GM23248 (cell line): ENCODE measurements around the gene ORMDL3. TPM values are rescaled to one million over a fixed set of nuclear protein-coding genes. Genes with fewer than 3 reads are reported as not detected.

Source experiments
- DNase-seq: peaks from one replicate; pipeline ENCODE4 v3.0.0-alpha.2; 2015
- H2AFZ ChIP-seq: fragments of 200-600 bp; sonication (generic); 2 replicates; pipeline ENCODE4 v1.6.1; 2016; ENCODE audit warnings: antibody characterized with exemption
- H3F3A ChIP-seq: fragments of 200-600 bp; sonication (generic); 2 replicates; pipeline ENCODE4 v1.6.1; 2016; ENCODE audit warnings: mild to moderate bottlenecking, antibody characterized with exemption, mixed run types; ENCODE audit not compliant: insufficient read depth
- H3K27ac ChIP-seq: fragments of 200-600 bp; sonication (generic); 2 replicates; pipeline ENCODE4 v1.5.1; 2016; ENCODE audit warnings: mild to moderate bottlenecking
- H3K27me3 ChIP-seq: fragments of 200-600 bp; sonication (generic); replicated peaks from 2 replicates; pipeline ENCODE4 v1.6.1; 2016; ENCODE audit warnings: mild to moderate bottlenecking; ENCODE audit not compliant: insufficient read depth
- H3K36me3 ChIP-seq: fragments of 200-600 bp; sonication (generic); 2 replicates; pipeline ENCODE4 v1.6.1; 2016; ENCODE audit warnings: low read depth, mild to moderate bottlenecking
- H3K4me1 ChIP-seq: fragments of 200-600 bp; sonication (generic); 2 replicates; pipeline ENCODE4 v1.6.1; 2016; ENCODE audit warnings: mild to moderate bottlenecking; ENCODE audit not compliant: insufficient read depth
- H3K4me2 ChIP-seq: fragments of 200-600 bp; sonication (generic); one replicate; pipeline ENCODE4 v1.6.1; 2016; ENCODE audit warnings: mild to moderate bottlenecking; ENCODE audit not compliant: unreplicated experiment
- H3K4me3 ChIP-seq: fragments of 200-600 bp; sonication (generic); 2 replicates; pipeline ENCODE4 v1.5.1; 2016; ENCODE audit warnings: mild to moderate bottlenecking
- H3K79me2 ChIP-seq: fragments of 200-600 bp; sonication (generic); 2 replicates; pipeline ENCODE4 v1.6.1; 2016; ENCODE audit warnings: mild to moderate bottlenecking; ENCODE audit not compliant: insufficient read depth
- H3K9ac ChIP-seq: fragments of 200-600 bp; sonication (generic); 2 replicates; pipeline ENCODE4 v1.6.1; 2016; ENCODE audit warnings: mild to moderate bottlenecking
- H3K9me2 ChIP-seq: fragments of 200-600 bp; sonication (generic); 2 replicates; pipeline ENCODE4 v1.6.1; 2016; ENCODE audit warnings: mixed run types, mild to moderate bottlenecking, moderate library complexity; ENCODE audit not compliant: insufficient read depth
- H3K9me3 ChIP-seq: fragments of 200-600 bp; sonication (generic); one replicate; pipeline ENCODE4 v1.6.1; 2017; ENCODE audit warnings: low read depth
- H4K20me1 ChIP-seq: fragments of 200-600 bp; sonication (generic); 2 replicates; pipeline ENCODE4 v1.6.0; 2016; ENCODE audit not compliant: insufficient read depth
- EZH2 ChIP-seq: fragments of 200-600 bp; sonication (generic); IDR thresholded peaks from 2 replicates; pipeline ENCODE4 v1.6.1; 2018; ENCODE audit warnings: antibody characterized with exemption, mild to moderate bottlenecking; ENCODE audit not compliant: insufficient read depth, poor library complexity, severe bottlenecking
- EZH2phosphoT487 ChIP-seq: fragments of 200-600 bp; sonication (generic); IDR thresholded peaks from 2 replicates; pipeline ENCODE4 v1.6.1; 2018; ENCODE audit warnings: antibody characterized with exemption, moderate library complexity, mild to moderate bottlenecking, low read depth; ENCODE audit not compliant: insufficient read depth
- WGBS, 2 experiments: methylation state at CpG; one replicate each; pipeline ENCODE4 v1.1.6; 2015 to 2017; ENCODE audit warnings: low lambda C conversion rate in 2 of 2, low coverage in 1 of 2; ENCODE audit errors: missing lambda C conversion rate in 2 of 2; 5-methylcytosine and 5-hydroxymethylcytosine counted together
- in situ Hi-C: fragments of 300-500 bp; cut with MboI; formaldehyde crosslinking; loops from 2 replicates; pipeline ENCODE4 v1.15.0; 2020
- polyA plus RNA-seq: library from polyadenylated mRNA; unstranded; fragments of >200 nt; fragmentation: Nextera tagmentation; extraction: Ambion mirVana; gene quantifications from 2 replicates; pipeline ENCODE4 v1.2.1, GENCODE V29; 2016
- total RNA-seq: library from RNA; depleted of rRNA; stranded (reverse); fragments of >200 nt; shearing (Covaris generic); gene quantifications from 2 replicates; pipeline ENCODE4 v1.2.3, GENCODE V29; 2014

ORMDL3 gene
- total and polyA plus RNA-seq, 2 experiments from 2014 or later, result 12.0 to 60.4 TPM

- Histone ChIP-seq H3K27ac (no peak overlapping the region), H3K36me3 (no peaks in the 10 kb centered on the region), H3K4me2 (peak overlapping the region; percentile 75), H3K27me3 (no peaks in the 10 kb centered on the region), H3K4me3 (peak overlapping the region; percentile 59), H3K9me2 (no peaks in the 10 kb centered on the region), H3K4me1 (no peaks in the 10 kb centered on the region; the same call in 1 of the 2 replicates), H3F3A (peaks cover 9% of the 10 kb centered on the region; the same call in 1 of the 2 replicates), H3K9ac (peak overlapping the region; percentile 67), H4K20me1 (no peaks in the 10 kb centered on the region), H3K79me2 (no peaks in the 10 kb centered on the region), H2AFZ (peak overlapping the region; percentile 97), H3K9me3 (no peaks in the 10 kb centered on the region)
- TF ChIP-seq EZH2 (no peak), EZH2phosphoT487 (no peak)
- no peak for DNase-seq
- 27 to 31% methylated on average over 9 of the region's 9 CpGs for WGBS, 2 experiments
- in situ Hi-C loops, result no loop called here
These were observed 26.1 kb upstream of the ORMDL3 start for GRCh38 chr17:39953471-39953888.

DNA sequence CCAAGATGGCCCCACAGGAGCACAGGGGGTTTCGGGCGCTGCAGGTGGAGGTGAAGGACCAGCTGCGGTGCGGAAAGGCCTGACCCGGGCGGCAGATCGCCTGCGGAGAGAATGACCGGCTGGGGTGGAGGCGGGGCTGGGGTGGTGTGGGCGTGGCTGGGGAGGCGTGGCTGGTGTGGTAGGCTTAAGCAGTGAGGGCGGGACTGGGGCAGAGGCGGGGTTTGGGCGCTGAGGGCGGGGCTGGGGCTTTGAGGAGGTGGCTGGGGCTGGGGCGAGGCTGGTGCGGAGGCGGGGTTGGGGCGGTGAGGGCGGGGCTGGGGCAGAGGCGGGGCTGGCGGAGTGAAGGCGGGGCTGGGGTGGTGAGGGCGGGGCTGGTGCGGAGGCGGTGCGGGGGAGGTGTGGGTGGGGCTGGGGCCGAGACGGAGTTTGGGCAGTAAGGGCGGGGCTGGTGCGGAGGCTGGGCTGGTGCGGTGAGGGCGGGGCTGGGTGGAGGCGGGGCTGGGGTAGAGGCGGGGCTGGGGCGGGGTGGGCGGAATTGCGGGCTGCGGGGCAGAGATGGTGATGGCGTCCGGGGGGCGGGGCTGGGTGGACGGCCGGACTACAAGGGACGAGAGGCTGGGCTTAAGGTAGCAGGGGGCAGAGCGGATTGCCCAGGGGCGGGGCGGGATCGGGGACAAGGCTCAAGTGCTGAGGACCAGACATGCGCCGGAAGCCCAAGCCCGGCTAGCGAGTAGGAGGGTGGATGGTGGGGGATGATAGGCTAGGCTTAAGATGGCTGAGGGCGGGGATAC lies 25.5 kb upstream of the ORMDL3 start:
- Histone ChIP-seq H3K27me3 (no peaks in the 10 kb centered on the region), H3K9me3 (no peaks in the 10 kb centered on the region), H4K20me1 (no peaks in the 10 kb centered on the region), H3F3A (peaks cover 9% of the 10 kb centered on the region; the same call in 1 of the 2 replicates), H3K9ac (peak overlapping the region; percentile 67), H3K4me3 (peak overlapping the region; percentile 69), H3K27ac (no peak overlapping the region), H3K36me3 (no peaks in the 10 kb centered on the region), H3K9me2 (no peaks in the 10 kb centered on the region), H3K79me2 (no peaks in the 10 kb centered on the region), H2AFZ (peak overlapping the region; percentile 97), H3K4me1 (no peaks in the 10 kb centered on the region; the same call in 1 of the 2 replicates), H3K4me2 (peak overlapping the region; percentile 75)
- WGBS, 2 experiments, result 1 to 2% methylated on average over 10 to 55 of the region's 55 CpGs
- in situ Hi-C loops, result no loop called here
- TF ChIP-seq EZH2, result no peak
- no peak for TF ChIP-seq EZH2phosphoT487
- peak; percentile 96 for DNase-seq

DNA sequence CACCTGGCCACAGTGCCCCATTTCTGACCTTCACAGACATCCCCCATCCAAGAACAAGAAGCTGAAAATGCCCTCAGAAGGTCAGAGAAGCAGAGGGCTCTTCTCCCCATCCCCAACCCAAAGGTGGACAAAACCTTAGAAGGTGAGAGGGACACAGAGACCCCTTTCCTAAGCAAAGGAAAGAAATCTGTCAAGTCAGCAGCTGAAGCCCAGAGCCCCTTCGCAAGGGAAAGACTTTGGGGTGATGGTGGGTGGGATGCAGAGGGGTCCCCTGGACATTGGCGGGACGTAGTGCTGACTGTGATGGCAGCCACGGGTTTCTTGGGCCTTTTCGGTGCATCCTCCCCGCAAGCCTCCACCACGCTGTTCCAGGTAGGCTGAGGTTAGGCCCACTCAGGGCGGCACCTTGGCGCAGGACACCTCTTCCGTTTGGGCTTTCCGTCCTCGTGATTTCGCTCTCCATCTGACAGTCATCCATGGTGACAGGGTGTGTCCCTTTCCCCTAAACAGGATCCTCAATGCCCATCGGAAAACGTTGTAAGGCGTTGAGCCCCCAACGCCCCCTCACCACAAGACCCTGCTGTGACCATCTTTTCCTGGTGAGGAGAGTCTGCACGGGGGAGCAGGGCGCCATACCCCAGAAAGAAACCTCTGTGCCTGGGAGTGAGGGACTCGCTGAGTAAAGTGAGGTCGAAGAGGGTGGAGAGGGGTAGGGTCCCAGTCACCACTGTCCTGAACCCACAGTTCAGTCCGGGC lies 24.7 kb upstream of the ORMDL3 start:
- Histone ChIP-seq H3K4me1 (no peaks in the 10 kb centered on the region; the same call in 1 of the 2 replicates), H3K9me2 (no peaks in the 10 kb centered on the region), H2AFZ (peak overlapping the region; percentile 77), H3K9me3 (no peaks in the 10 kb centered on the region), H3F3A (peaks cover 9% of the 10 kb centered on the region; the same call in 1 of the 2 replicates), H3K36me3 (no peaks in the 10 kb centered on the region), H4K20me1 (no peaks in the 10 kb centered on the region), H3K79me2 (no peaks in the 10 kb centered on the region), H3K4me2 (peak overlapping the region; percentile 71), H3K27ac (no peak overlapping the region), H3K27me3 (no peaks in the 10 kb centered on the region), H3K4me3 (peak overlapping the region; percentile 69), H3K9ac (no peak overlapping the region; the same call in 1 of the 2 replicates)
- 58 to 62% methylated on average over 22 of the region's 22 CpGs for WGBS, 2 experiments
- in situ Hi-C loops, result no loop called here
- DNase-seq, result no peak
- TF ChIP-seq EZH2 (no peak), EZH2phosphoT487 (no peak)

DNA sequence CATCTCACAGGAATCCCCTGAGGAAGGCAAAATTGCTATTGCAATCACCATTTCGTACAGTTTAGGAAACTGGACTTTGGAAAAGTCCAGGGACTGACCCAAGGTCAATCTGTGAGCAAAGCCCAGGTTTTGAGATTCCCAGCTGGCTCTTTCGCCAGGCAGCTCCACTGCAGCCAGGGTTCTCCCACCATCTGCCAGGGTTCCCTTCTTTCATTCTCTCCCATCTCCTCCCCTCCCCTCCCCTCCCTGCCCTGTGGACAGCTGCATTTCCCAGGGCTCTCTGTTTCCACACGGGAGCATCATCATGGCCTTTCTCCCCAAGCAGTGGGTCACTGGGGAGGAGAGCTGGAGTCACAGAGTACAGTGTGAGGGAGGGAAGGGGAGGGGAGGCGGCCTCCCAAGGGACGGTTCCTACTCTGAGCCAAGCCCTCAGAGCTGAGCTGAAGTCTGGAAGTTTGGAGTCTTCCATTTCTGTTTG lies 23.5 kb upstream of the ORMDL3 start:
- no peak overlapping the region for H2AFZ ChIP-seq
- no peak overlapping the region for H3K4me3 ChIP-seq
- H3F3A ChIP-seq, result peaks cover 9% of the 10 kb centered on the region; the same call in 1 of the 2 replicates
- H3K4me2 ChIP-seq, result no peak overlapping the region
- H3K79me2 ChIP-seq, result no peaks in the 10 kb centered on the region
- in situ Hi-C loops, result no loop called here
- H3K9me3 ChIP-seq, result no peaks in the 10 kb centered on the region
- no peak for DNase-seq
- H3K4me1 ChIP-seq, result no peaks in the 10 kb centered on the region; the same call in 1 of the 2 replicates
- H3K27ac ChIP-seq, result no peak overlapping the region
- H4K20me1 ChIP-seq, result no peaks in the 10 kb centered on the region
- 56 to 63% methylated on average over 4 to 5 of the region's 5 CpGs for WGBS, 2 experiments
- H3K9me2 ChIP-seq, result no peaks in the 10 kb centered on the region
- TF ChIP-seq EZH2phosphoT487 (no peak), EZH2 (no peak)
- H3K36me3 ChIP-seq, result no peaks in the 10 kb centered on the region
- H3K9ac ChIP-seq, result no peak overlapping the region
- H3K27me3 ChIP-seq, result no peaks in the 10 kb centered on the region
